ENCODE data around the gene PNPLA6. TPM values are rescaled to one million over a fixed set of nuclear protein-coding genes. Genes with fewer than 3 reads are reported as not detected.

The PNPLA6 gene
- total RNA-seq, 1 experiment from 2014 or later: 176 TPM

DNA sequence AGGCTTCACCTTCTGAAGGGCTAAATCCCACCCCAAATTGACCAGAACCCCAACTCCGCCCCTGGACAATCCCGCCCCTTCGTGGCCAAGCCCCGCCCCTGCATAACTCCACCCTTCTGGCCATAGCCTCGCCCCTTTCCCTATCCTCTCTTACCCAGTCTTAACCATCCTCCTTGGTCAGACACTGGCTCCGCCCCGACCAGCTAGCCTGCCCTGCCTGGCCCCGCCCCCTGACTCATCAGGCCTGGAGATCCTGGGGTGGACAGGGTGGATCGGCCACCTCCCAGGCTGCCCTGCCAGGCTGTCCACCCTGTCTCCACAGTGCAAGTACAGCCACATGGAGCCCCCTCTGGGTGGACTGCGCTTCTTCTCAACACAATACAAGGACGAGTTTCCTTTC is 27.6 kb upstream of the PNPLA6 start:
- DNase-seq (ENCODE audit: low read depth, low spot score) (peak; percentile 50), ATAC-seq (peak; percentile 74)
- H3K27ac ChIP-seq (ENCODE audit: low read length): no peak overlapping the region
- ChIA-PET POLR2A (no interaction called here), CTCF (no interaction called here)
- no peaks in the 10 kb centered on the region for H3K4me1 ChIP-seq (ENCODE audit: control insufficient read depth, insufficient read depth, low read length)
- intact Hi-C loops (cut with micrococcal nuclease; ENCODE audit: unreplicated experiment): no loop called here
- no peaks in the 10 kb centered on the region for H3K36me3 ChIP-seq (ENCODE audit: control insufficient read depth, insufficient read depth, low read length)
- BruUV-seq (replicated peaks): no TSS peak
- in situ Hi-C loops (cut with HindIII; ENCODE audit: low pct_unique_long_range_greater_than_20kb, low sequenced_read_pairs): no loop called here
- H3K4me3 ChIP-seq (ENCODE audit: low read depth in 2 of 2, low read length in 2 of 2): no peak overlapping the region
- H3K27me3 ChIP-seq (ENCODE audit: control insufficient read depth, insufficient read depth, low read length): no peaks in the 10 kb centered on the region
- TF ChIP-seq POLR2AphosphoS5 (IDR thresholded peaks at IDR 0.05; ENCODE audit: low read depth, low read length) (no peak), TCF7L2 (IDR thresholded peaks at IDR 0.05; ENCODE audit: low read depth, low read length) (no peak), SIN3A (IDR thresholded peaks at IDR 0.05; ENCODE audit: borderline replicate concordance, insufficient read depth, low read depth, low read length) (no peak)
- TF ChIP-seq, protein P1, sequence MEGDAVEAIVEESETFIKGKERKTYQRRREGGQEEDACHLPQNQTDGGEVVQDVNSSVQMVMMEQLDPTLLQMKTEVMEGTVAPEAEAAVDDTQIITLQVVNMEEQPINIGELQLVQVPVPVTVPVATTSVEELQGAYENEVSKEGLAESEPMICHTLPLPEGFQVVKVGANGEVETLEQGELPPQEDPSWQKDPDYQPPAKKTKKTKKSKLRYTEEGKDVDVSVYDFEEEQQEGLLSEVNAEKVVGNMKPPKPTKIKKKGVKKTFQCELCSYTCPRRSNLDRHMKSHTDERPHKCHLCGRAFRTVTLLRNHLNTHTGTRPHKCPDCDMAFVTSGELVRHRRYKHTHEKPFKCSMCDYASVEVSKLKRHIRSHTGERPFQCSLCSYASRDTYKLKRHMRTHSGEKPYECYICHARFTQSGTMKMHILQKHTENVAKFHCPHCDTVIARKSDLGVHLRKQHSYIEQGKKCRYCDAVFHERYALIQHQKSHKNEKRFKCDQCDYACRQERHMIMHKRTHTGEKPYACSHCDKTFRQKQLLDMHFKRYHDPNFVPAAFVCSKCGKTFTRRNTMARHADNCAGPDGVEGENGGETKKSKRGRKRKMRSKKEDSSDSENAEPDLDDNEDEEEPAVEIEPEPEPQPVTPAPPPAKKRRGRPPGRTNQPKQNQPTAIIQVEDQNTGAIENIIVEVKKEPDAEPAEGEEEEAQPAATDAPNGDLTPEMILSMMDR (IDR thresholded peaks at IDR 0.05): no peak
- TF ChIP-seq, protein P2, sequence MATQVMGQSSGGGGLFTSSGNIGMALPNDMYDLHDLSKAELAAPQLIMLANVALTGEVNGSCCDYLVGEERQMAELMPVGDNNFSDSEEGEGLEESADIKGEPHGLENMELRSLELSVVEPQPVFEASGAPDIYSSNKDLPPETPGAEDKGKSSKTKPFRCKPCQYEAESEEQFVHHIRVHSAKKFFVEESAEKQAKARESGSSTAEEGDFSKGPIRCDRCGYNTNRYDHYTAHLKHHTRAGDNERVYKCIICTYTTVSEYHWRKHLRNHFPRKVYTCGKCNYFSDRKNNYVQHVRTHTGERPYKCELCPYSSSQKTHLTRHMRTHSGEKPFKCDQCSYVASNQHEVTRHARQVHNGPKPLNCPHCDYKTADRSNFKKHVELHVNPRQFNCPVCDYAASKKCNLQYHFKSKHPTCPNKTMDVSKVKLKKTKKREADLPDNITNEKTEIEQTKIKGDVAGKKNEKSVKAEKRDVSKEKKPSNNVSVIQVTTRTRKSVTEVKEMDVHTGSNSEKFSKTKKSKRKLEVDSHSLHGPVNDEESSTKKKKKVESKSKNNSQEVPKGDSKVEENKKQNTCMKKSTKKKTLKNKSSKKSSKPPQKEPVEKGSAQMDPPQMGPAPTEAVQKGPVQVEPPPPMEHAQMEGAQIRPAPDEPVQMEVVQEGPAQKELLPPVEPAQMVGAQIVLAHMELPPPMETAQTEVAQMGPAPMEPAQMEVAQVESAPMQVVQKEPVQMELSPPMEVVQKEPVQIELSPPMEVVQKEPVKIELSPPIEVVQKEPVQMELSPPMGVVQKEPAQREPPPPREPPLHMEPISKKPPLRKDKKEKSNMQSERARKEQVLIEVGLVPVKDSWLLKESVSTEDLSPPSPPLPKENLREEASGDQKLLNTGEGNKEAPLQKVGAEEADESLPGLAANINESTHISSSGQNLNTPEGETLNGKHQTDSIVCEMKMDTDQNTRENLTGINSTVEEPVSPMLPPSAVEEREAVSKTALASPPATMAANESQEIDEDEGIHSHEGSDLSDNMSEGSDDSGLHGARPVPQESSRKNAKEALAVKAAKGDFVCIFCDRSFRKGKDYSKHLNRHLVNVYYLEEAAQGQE (IDR thresholded peaks at IDR 0.05; ENCODE audit: insufficient read depth in 1 of 2, low read depth in 2 of 2, low read length in 1 of 2): no peak
- no peaks in the 10 kb centered on the region for H3K9me3 ChIP-seq (ENCODE audit: control insufficient read depth, insufficient read depth, low read depth, low read length)

DNA sequence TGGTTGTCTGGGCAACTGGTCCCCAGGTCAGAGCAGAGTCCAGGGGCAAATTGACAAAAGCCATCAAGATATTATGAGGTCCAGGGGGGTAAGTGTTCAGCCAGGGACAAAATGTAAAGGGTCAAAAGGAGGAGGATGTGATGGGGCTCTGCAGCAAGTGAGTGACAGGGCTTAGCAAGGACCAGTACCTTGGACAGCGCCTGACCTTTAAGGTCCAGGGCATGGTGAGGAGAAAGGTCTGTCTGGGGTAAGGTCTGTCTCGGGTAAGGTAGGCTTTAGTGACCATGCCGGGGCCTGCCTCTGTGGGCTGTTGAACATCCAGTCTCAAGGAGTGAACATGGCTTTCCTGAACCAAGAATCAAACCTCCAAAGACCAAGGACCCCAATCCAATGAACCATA is 25.9 kb upstream of the PNPLA6 start:
- TF ChIP-seq TCF7L2 (IDR thresholded peaks at IDR 0.05; ENCODE audit: low read depth, low read length): no peak
- TF ChIP-seq, protein P2 (IDR thresholded peaks at IDR 0.05; ENCODE audit: insufficient read depth in 1 of 2, low read depth in 2 of 2, low read length in 1 of 2): peak; percentile 91 to 93
- Histone ChIP-seq H3K4me3 (ENCODE audit: low read depth in 2 of 2, low read length in 2 of 2) (no peak overlapping the region), H3K9me3 (ENCODE audit: control insufficient read depth, insufficient read depth, low read depth, low read length) (no peaks in the 10 kb centered on the region), H3K4me1 (ENCODE audit: control insufficient read depth, insufficient read depth, low read length) (no peaks in the 10 kb centered on the region), H3K27me3 (ENCODE audit: control insufficient read depth, insufficient read depth, low read length) (no peaks in the 10 kb centered on the region), H3K36me3 (ENCODE audit: control insufficient read depth, insufficient read depth, low read length) (no peaks in the 10 kb centered on the region), H3K27ac (ENCODE audit: low read length) (no peak overlapping the region)
- in situ Hi-C loops (cut with HindIII; ENCODE audit: low pct_unique_long_range_greater_than_20kb, low sequenced_read_pairs) (no loop called here), intact Hi-C loops (cut with micrococcal nuclease; ENCODE audit: unreplicated experiment) (no loop called here)
- DNase-seq (ENCODE audit: low read depth, low spot score): no peak
- no peak for ATAC-seq
- no TSS peak for BruUV-seq (replicated peaks)
- CTCF ChIA-PET: no interaction called here
- POLR2A ChIA-PET: no interaction called here

All from Panc1 (cell line).